ENCODE measurements around the gene FBXO9.

The FBXO9 gene

DNA sequence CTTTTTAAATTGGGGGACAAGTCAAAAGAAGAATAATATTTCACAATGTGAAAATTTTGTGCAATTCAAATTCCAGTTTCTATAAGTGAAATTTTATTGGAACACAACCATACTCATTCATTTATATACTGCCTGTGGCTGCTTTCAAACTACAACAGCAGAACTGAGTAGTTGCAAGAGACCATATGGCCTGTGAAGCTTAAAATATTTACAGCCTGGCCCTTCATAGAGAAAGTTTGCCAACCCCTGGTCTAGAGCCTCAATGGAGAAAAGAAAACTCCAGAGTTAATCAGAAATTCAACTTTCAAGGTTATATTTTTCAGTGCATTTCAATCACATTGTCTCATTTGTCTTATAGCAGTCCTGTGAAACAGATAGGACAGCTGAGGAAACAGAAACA is 26.6 kb upstream of the FBXO9 start:
- TF ChIP-seq, protein P1, sequence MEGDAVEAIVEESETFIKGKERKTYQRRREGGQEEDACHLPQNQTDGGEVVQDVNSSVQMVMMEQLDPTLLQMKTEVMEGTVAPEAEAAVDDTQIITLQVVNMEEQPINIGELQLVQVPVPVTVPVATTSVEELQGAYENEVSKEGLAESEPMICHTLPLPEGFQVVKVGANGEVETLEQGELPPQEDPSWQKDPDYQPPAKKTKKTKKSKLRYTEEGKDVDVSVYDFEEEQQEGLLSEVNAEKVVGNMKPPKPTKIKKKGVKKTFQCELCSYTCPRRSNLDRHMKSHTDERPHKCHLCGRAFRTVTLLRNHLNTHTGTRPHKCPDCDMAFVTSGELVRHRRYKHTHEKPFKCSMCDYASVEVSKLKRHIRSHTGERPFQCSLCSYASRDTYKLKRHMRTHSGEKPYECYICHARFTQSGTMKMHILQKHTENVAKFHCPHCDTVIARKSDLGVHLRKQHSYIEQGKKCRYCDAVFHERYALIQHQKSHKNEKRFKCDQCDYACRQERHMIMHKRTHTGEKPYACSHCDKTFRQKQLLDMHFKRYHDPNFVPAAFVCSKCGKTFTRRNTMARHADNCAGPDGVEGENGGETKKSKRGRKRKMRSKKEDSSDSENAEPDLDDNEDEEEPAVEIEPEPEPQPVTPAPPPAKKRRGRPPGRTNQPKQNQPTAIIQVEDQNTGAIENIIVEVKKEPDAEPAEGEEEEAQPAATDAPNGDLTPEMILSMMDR (IDR thresholded peaks at IDR 0.05): no peak

DNA sequence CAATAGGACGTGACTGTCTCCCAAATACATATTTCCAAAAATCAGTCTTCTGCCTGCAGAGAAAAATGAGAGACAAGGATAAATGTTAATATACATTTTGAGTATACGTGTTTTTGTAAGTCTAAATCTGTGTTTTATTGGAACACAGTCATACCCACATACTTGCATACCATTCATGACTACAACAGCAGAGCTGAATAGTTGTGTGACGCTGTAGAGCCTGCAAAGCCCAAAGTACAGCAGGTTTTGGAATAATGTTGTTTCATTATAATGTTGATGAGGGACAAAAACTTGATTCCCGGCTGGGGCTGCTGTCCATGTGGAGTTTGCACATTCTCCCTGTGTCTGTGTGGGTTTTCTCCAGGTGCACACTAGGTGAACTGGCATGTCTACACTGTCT is 23.8 kb upstream of the FBXO9 start:
- TF ChIP-seq, protein P1 (IDR thresholded peaks at IDR 0.05): no peak

DNA sequence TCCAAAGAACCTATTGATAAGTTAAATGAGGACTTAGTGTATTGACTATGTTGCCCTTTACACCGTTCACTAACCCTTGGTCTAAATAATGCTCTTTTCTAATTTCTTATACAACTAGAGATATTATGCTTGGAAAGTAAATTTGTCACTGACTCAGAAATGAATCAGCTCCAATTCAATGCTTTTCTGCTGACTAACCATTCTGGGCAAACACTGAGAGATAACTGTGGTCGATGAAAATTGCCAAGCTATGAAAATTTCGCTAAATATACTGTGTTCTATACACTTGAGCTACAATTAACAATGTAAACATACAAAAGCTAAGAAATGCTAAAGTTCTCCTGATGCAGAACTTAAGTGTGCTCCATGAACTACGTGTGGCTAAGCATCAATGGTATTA is 23.1 kb upstream of the FBXO9 start:
- TF ChIP-seq, protein P1 (IDR thresholded peaks at IDR 0.05): no peak

DNA sequence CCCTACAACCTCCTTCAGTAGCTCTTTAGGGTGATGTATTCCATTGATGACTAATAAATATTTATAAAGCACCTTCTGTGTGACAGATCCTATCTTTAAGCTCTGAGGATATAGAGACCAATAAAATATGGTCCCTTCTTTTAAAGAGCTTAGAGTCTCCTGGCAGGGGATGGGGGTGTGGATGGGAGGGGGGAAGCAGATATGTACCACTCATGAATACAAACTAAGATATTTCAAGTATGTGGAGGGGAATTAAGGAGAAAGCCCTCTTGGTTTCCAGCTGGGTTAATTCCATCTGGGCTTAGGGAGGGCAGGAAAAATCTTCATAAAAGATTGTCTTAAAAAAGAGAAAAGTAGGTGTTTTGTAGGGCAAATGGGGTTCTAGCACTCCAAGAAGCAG is 21.6 kb upstream of the FBXO9 start:
- TF ChIP-seq, protein P1 (IDR thresholded peaks at IDR 0.05): no peak

DNA sequence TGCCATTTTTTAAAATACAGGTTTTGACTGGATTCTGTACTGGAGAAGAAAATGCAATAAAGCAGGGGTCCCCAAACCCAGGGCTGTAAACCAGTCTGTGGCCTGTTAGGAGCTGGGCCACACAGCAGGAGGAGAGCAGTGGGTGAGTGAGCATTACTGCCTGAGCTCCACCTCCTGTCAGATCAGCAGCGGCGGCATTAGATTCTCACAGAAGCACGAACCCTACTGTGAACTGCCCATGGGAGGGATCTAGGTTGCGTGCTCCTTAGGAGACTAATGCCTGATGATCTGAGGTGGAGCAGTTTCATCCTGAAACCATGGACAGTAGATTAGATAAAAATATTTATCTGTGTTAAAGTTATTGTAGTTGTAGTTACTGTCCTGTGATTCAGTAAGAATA is 21.1 kb upstream of the FBXO9 start:
- TF ChIP-seq, protein P1 (IDR thresholded peaks at IDR 0.05): no peak

DNA sequence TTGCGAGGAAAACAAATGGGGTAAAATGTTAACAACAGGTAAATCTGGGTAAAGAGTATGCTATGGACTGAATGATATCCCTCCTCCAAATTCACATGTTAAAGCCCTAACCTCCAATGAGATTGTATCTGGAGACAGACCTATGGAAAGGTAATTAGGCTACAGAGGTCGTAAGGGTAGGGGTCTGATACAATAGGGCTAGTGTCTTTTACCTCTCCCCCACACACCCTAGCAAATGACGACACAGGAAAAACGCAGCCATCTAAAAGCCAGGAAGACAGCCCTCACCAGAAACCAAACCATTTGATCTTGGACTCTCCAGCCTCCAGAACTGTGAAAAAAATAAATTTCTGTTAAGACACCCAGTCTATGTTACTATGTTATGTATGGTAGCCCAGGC is 20.6 kb upstream of the FBXO9 start:
- TF ChIP-seq, protein P1 (IDR thresholded peaks at IDR 0.05): no peak

DNA sequence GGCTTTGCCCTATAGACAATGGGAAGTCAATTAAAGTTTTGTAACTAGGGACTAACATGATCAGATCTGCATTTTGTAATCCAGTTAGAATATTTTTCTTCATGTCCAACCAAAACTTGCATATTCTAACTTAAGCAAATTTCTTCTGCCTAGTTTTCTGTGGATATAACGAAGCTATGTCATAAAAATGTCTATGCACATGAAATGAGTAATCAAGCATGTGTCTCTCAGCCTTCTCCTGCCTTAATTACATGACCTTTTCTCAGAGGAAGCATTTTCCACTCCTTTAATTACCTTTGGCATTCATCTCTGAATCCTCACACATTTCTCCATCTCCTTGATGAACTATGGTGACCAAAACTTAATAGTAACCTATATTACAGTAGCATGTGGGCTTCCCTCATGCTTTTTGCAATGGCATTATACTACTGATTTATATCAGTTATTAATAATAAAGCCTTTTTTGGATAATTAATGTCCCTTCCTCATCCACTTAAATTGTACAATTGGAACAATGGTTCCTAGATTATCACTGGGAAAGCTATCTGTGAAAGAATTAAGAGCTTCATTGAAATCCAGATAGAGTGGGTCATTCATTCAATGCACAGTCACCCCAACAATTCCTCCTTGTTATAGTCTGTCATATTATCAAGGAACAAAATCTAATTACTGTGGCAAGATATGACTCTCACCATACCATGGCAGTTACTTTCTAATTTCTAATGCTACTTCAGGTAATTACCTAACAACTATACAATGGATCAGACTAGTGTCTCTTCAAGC is 19.1 kb upstream of the FBXO9 start:
- TF ChIP-seq, protein P1 (IDR thresholded peaks at IDR 0.05): no peak
